H1 (cell line): ENCODE measurements around the gene SCRN1. TPM values are rescaled to one million over a fixed set of nuclear protein-coding genes. Genes with fewer than 3 reads are reported as not detected.

Experiments
- CTCF ChIA-PET: fragments of 300-600 bp; sonication (Branson Sonifier 250); formaldehyde crosslinking; loops from one replicate; lab custom pipeline; 2021; ENCODE audit not compliant: partially characterized antibody; lab: Charles Lee
- POLR2A ChIA-PET: fragments of 300-600 bp; sonication (Branson Sonifier 250); formaldehyde crosslinking; loops from one replicate; lab custom pipeline; 2021; ENCODE audit warnings: inconsistent platforms; ENCODE audit not compliant: partially characterized antibody; lab: Charles Lee
- DNase-seq, 2 experiments: peaks; one replicate each; pipeline versions ENCODE4 v3.0.0 to v3.0.0-alpha.2; 2010 to 2022; ENCODE audit warnings: low spot score in 2 of 2, low read depth in 1 of 2, mixed read lengths in 1 of 2
- FAIRE-seq: peaks from 2 replicates; lab custom pipeline; 2011; peaks lifted over from hg19 to GRCh38; lab: Jason Lieb, UNC
- H2AFZ ChIP-seq: 2 replicates; pipeline ENCODE4 v1.8.1; 2012; ENCODE audit warnings: low read length, inconsistent platforms
- H2AK5ac ChIP-seq: 2 replicates; pipeline ENCODE4 v1.6.1; 2013; ENCODE audit warnings: low read depth, low read length
- H2BK120ac ChIP-seq: replicated peaks from 2 replicates; pipeline ENCODE3; 2013; ENCODE audit warnings: low read depth, low read length, inconsistent platforms
- H2BK12ac ChIP-seq: 2 replicates; pipeline ENCODE4 v1.6.1; 2013; ENCODE audit warnings: low read depth, low read length
- H2BK15ac ChIP-seq: 2 replicates; pipeline ENCODE4 v1.6.1; 2013; ENCODE audit warnings: low read length
- H2BK20ac ChIP-seq: 2 replicates; pipeline ENCODE4 v1.6.1; 2013; ENCODE audit warnings: low read length
- H2BK5ac ChIP-seq: 2 replicates; pipeline ENCODE4 v1.6.1; 2013; ENCODE audit warnings: low read depth, low read length
- H3K14ac ChIP-seq: 2 replicates; pipeline ENCODE4 v1.6.1; 2013; ENCODE audit warnings: inconsistent platforms; ENCODE audit not compliant: insufficient read length
- H3K18ac ChIP-seq: 2 replicates; pipeline ENCODE4 v1.6.1; 2013; ENCODE audit warnings: low read length; ENCODE audit errors: extremely low read depth
- H3K23ac ChIP-seq: 2 replicates; pipeline ENCODE4 v1.6.1; 2013; ENCODE audit warnings: inconsistent platforms; ENCODE audit not compliant: insufficient read length
- H3K23me2 ChIP-seq: 2 replicates; pipeline ENCODE4 v1.6.1; 2013; ENCODE audit warnings: low read depth, low read length
- H3K27ac ChIP-seq: 2 replicates; pipeline ENCODE4 v1.6.1; 2011; ENCODE audit warnings: low read depth, low read length, inconsistent platforms
- H3K27me3 ChIP-seq, 4 experiments: replicated peaks in 1 of 4; 1 replicate in 1 of 4; 2 replicates in 3 of 4; pipeline versions ENCODE4 v1.6.1 to v1.8.1; 2011 to 2013; ENCODE audit warnings: low read length in 3 of 4, mild to moderate bottlenecking in 3 of 4, inconsistent platforms in 2 of 4, mixed read lengths in 2 of 4, moderate library complexity in 1 of 4; ENCODE audit not compliant: control insufficient read depth in 3 of 4, insufficient read depth in 3 of 4; ENCODE audit errors: extremely low read depth in 1 of 4
- H3K36me3 ChIP-seq, 4 experiments: 2 replicates each; pipeline versions ENCODE4 v1.6.1 to v1.8.1; 2011 to 2013; ENCODE audit warnings: mild to moderate bottlenecking in 4 of 4, low read length in 3 of 4, moderate library complexity in 2 of 4, control low read depth in 1 of 4, inconsistent platforms in 1 of 4; ENCODE audit not compliant: insufficient read depth in 4 of 4, control insufficient read depth in 2 of 4
- H3K4ac ChIP-seq: replicated peaks from 2 replicates; pipeline ENCODE3; 2013; ENCODE audit warnings: low read length, low read depth, mixed read lengths, inconsistent platforms; ENCODE audit not compliant: insufficient read length
- H3K4me1 ChIP-seq, 4 experiments: replicated peaks in 1 of 4; 1 replicate in 1 of 4; 2 replicates in 3 of 4; pipeline versions ENCODE4 v1.6.1 to v1.8.1; 2011 to 2013; ENCODE audit warnings: low read length in 3 of 4, inconsistent platforms in 2 of 4, mixed read lengths in 1 of 4; ENCODE audit not compliant: insufficient read depth in 4 of 4, control insufficient read depth in 3 of 4
- H3K4me2 ChIP-seq, 2 experiments: 2 replicates each; pipeline versions ENCODE4 v1.6.1 to v1.8.1; 2011 to 2013; ENCODE audit warnings: low read depth in 2 of 2, low read length in 2 of 2, control low read depth in 1 of 2, inconsistent platforms in 1 of 2, mild to moderate bottlenecking in 1 of 2; ENCODE audit not compliant: insufficient read depth in 1 of 2
- H3K4me3 ChIP-seq, 4 experiments: fragments of 200-600, 300-600 bp in 1 of 4; sonication (generic), shearing (Covaris generic), sonication (Bioruptor Twin) in 1 of 4; 2 replicates each; pipeline versions ENCODE4 v1.5.1 to v1.8.1; 2011 to 2016; ENCODE audit warnings: low read length in 4 of 4, low read depth in 3 of 4, control low read depth in 2 of 4, inconsistent platforms in 2 of 4, mild to moderate bottlenecking in 2 of 4, mixed read lengths in 1 of 4, moderate library complexity in 1 of 4; ENCODE audit not compliant: insufficient read depth in 2 of 4; ENCODE audit errors: extremely low read depth in 1 of 4
- H3K56ac ChIP-seq: replicated peaks from 2 replicates; pipeline ENCODE3; 2013; ENCODE audit warnings: low read depth, mild to moderate bottlenecking, mixed read lengths, low read length, inconsistent platforms; ENCODE audit not compliant: insufficient read length
- H3K79me1 ChIP-seq: 2 replicates; pipeline ENCODE4 v1.6.1; 2013; ENCODE audit warnings: low read depth, low read length, control low read depth
- H3K79me2 ChIP-seq, 2 experiments: 2 replicates each; pipeline versions ENCODE4 v1.6.1 to v1.8.1; 2012 to 2013; ENCODE audit warnings: low read length in 2 of 2, mild to moderate bottlenecking in 2 of 2, inconsistent platforms in 1 of 2; ENCODE audit not compliant: insufficient read depth in 2 of 2, control insufficient read depth in 1 of 2
- H3K9ac ChIP-seq, 4 experiments: replicated peaks in 1 of 4; 1 replicate in 1 of 4; 2 replicates in 3 of 4; pipeline versions ENCODE4 v1.6.1 to v1.8.1; 2011 to 2013; ENCODE audit warnings: low read depth in 3 of 4, low read length in 3 of 4, control low read depth in 2 of 4, mild to moderate bottlenecking in 2 of 4, moderate library complexity in 2 of 4, inconsistent platforms in 1 of 4; ENCODE audit errors: extremely low read depth in 1 of 4
- H3K9me3 ChIP-seq, 2 experiments: 2 replicates each; pipeline versions ENCODE4 v1.6.1 to v1.8.1; 2012 to 2013; ENCODE audit warnings: mild to moderate bottlenecking in 2 of 2, moderate library complexity in 2 of 2, control low read depth in 1 of 2, inconsistent platforms in 1 of 2, low read depth in 1 of 2, low read length in 1 of 2, mixed read lengths in 1 of 2; ENCODE audit not compliant: insufficient read depth in 2 of 2
- H4K20me1 ChIP-seq, 2 experiments: replicated peaks in 1 of 2; 2 replicates each; pipeline versions ENCODE3 to v1.8.1; 2011 to 2013; ENCODE audit warnings: inconsistent platforms in 2 of 2, low read length in 2 of 2, mild to moderate bottlenecking in 1 of 2; ENCODE audit not compliant: insufficient read depth in 2 of 2, control insufficient read depth in 1 of 2
- H4K5ac ChIP-seq: 2 replicates; pipeline ENCODE4 v1.6.1; 2013; ENCODE audit warnings: low read length, low read depth, mixed read lengths, inconsistent platforms; ENCODE audit not compliant: insufficient read length
- H4K8ac ChIP-seq: 2 replicates; pipeline ENCODE4 v1.8.0; 2013; ENCODE audit warnings: mild to moderate bottlenecking, moderate library complexity, low read length, inconsistent platforms; ENCODE audit not compliant: insufficient read depth; ENCODE audit errors: extremely low read depth
- H4K91ac ChIP-seq: replicated peaks from 2 replicates; pipeline ENCODE3; 2013; ENCODE audit warnings: low read length, mixed read lengths, inconsistent platforms; ENCODE audit not compliant: insufficient read length
- BACH1 ChIP-seq: IDR thresholded peaks from 2 replicates; pipeline ENCODE4 v1.6.1; 2012; ENCODE audit warnings: low read length, improper control_type of control experiment
- FOSL1 ChIP-seq: IDR thresholded peaks from 2 replicates; pipeline ENCODE4 v1.6.1; 2011; ENCODE audit warnings: mild to moderate bottlenecking, low read depth, low read length, moderate library complexity; ENCODE audit not compliant: insufficient read depth
- HDAC6 ChIP-seq: IDR thresholded peaks from one replicate; pipeline ENCODE4 v1.7.1; 2012; ENCODE audit warnings: low read depth, mild to moderate bottlenecking, inconsistent platforms, low read length, moderate library complexity
- KDM5A ChIP-seq: fragments of 200-600 bp; IDR thresholded peaks from 2 replicates; pipeline ENCODE4 v1.7.1; 2012; ENCODE audit warnings: mild to moderate bottlenecking, low read length, inconsistent platforms, mixed read lengths
- MAFK ChIP-seq: IDR thresholded peaks from 2 replicates; pipeline ENCODE4 v1.6.1; 2012; ENCODE audit warnings: low read depth, mild to moderate bottlenecking, improper control_type of control experiment, low read length
- POU5F1 ChIP-seq: IDR thresholded peaks from 2 replicates; pipeline ENCODE4 v1.6.1; 2011; ENCODE audit warnings: low read depth, mild to moderate bottlenecking, low read length, moderate library complexity
- SAP30 ChIP-seq: fragments of 300-600 bp; sonication (generic); IDR thresholded peaks from 2 replicates; pipeline ENCODE4 v1.7.1; 2012; ENCODE audit warnings: low read length, moderate library complexity, mild to moderate bottlenecking, inconsistent platforms; ENCODE audit not compliant: insufficient read depth, insufficient replicate concordance
- SIN3A ChIP-seq, 2 experiments: IDR thresholded peaks in 1 of 2; conservative IDR thresholded peaks in 1 of 2; 2 replicates each; pipeline ENCODE4 v1.6.1; 2011 to 2012; ENCODE audit warnings: low read length in 2 of 2, improper control_type of control experiment in 1 of 2, low read depth in 1 of 2, mild to moderate bottlenecking in 1 of 2
- SIX5 ChIP-seq: IDR thresholded peaks from 2 replicates; pipeline ENCODE4 v1.6.1; 2011; ENCODE audit warnings: mild to moderate bottlenecking, low read depth, low read length
- SP2 ChIP-seq: IDR thresholded peaks from 2 replicates; pipeline ENCODE4 v1.6.1; 2012; ENCODE audit warnings: mild to moderate bottlenecking, low read length, inconsistent platforms
- TBP ChIP-seq: IDR thresholded peaks from 2 replicates; pipeline ENCODE4 v1.6.1; 2011; ENCODE audit warnings: low read depth, low read length, improper control_type of control experiment
- WGBS, 2 experiments: shearing (Covaris generic) in 1 of 2; methylation state at CpG; one replicate each; pipeline versions ENCODE4 v1.1.6 to v1.1.7; 2013 to 2015; ENCODE audit warnings: low lambda C conversion rate in 2 of 2, mixed read lengths in 2 of 2, inconsistent platforms in 1 of 2, low coverage in 1 of 2, missing lambda C conversion rate in 1 of 2; ENCODE audit not compliant: insufficient replicate concordance in 2 of 2, insufficient coverage in 1 of 2, insufficient read length in 1 of 2; ENCODE audit errors: extremely low coverage in 1 of 2, missing lambda C conversion rate in 1 of 2; 5-methylcytosine and 5-hydroxymethylcytosine counted together
- polyA plus RNA-seq, 7 experiments: library from polyadenylated mRNA; depleted of rRNA in 3 of 7; stranded (reverse) in 5 of 7; unstranded in 2 of 7; fragments of >200 nt in 5 of 7; fragments of 200-250 nt in 2 of 7; gene quantifications; 1 replicate in 5 of 7; 2 replicates in 1 of 7; 4 replicates in 1 of 7; pipeline versions ENCODE4 v1.2.1 to v1.2.3, GENCODE V29; 2011 to 2013; ENCODE audit warnings: missing spikeins in 2 of 7, mixed read lengths in 2 of 7
- total RNA-seq: library from RNA; stranded (reverse); fragmentation: NEBNext Ultra II Directional; extraction: Animal tissue kit (Norgen Biotek cat#: 25700); gene quantifications from 2 replicates; pipeline ENCODE4 v1.2.1, GENCODE V29; 2021
- TF ChIP-seq, protein P1 (sequence below): IDR thresholded peaks from 2 replicates; pipeline ENCODE4 v1.6.1; 2011; ENCODE audit warnings: low read length, improper control_type of control experiment
- TF ChIP-seq, protein P2 (sequence below): IDR thresholded peaks from 2 replicates; pipeline ENCODE4 v1.6.1; 2012; ENCODE audit warnings: inconsistent platforms

Gene SCRN1
- total and polyA plus RNA-seq, 2 of the 8 experiments (the other 6 are each of a cell fraction or from before 2014, with no cell fraction given): 36.0 to 75.8 TPM

DNA sequence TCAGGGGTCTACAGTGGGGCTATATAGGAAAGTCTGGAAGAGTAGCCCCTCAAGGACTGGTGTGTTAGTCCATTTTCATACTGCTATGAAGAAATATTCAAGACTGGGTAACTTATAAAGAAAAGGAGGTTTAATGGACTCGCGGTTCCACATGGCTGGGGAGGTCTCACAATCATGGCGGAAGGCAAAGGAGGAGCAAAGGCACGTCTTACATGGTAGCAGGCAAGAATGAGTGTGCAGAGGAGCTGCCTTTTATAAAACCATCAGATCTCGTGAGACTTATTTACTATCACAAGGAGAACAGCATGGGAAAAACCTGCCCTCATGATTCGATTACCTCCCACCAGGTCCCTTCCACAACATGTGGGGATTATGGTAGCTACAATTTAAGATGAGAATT lies 33.9 kb upstream of the SCRN1 start:
- Histone ChIP-seq H3K36me3 (peaks cover 0 to 3% (median 0%) of the 10 kb centered on the region in 4 experiments; a peak in 1 of 8 replicates), H3K9ac (no peak overlapping the region), H2AK5ac (no peak overlapping the region), H3K23me2 (peaks cover 11% of the 10 kb centered on the region), H3K79me1 (no peaks in the 10 kb centered on the region), H3K4me2 (no peak overlapping the region; a peak in 1 of 4 replicates), H2BK15ac (no peak overlapping the region), H3K4ac (no peak overlapping the region), H3K27me3 (no peaks in the 10 kb centered on the region), H4K5ac (no peak overlapping the region), H2AFZ (no peak overlapping the region), H4K8ac (no peak overlapping the region), H3K4me1 (peaks cover 0 to 4% (median 1%) of the 10 kb centered on the region in 4 experiments; a peak in 1 of 7 replicates), H2BK120ac (no peak overlapping the region), H2BK5ac (no peak overlapping the region), H2BK12ac (no peak overlapping the region), H2BK20ac (no peak overlapping the region), H3K4me3 (no peak overlapping the region), H4K20me1 (peaks cover 0 to 2% of the 10 kb centered on the region in 2 experiments), H3K79me2 (peaks cover 0 to 35% of the 10 kb centered on the region in 2 experiments; a peak in 2 of 4 replicates), H3K18ac (no peak overlapping the region), H3K56ac (no peak overlapping the region), H3K9me3 (no peaks in the 10 kb centered on the region), H3K23ac (no peak overlapping the region), H4K91ac (no peak overlapping the region), H3K14ac (no peak overlapping the region), H3K27ac (no peak overlapping the region)
- ChIA-PET CTCF (interaction anchor here (0.6 kb wide), 1 partner anchor 98 kb away, joined by 4 read pairs; no protein-coding TSS in a partner anchor), POLR2A (no interaction called here)
- WGBS, 2 experiments: 88% methylated on average over 6 of the region's 6 CpGs; no CpG with 5 or more reads in 1 of the 2 experiments
- no peak for DNase-seq
- FAIRE-seq: no peak
- no peak for TF ChIP-seq SIX5
- no peak for TF ChIP-seq MAFK
- TF ChIP-seq, protein P1, sequence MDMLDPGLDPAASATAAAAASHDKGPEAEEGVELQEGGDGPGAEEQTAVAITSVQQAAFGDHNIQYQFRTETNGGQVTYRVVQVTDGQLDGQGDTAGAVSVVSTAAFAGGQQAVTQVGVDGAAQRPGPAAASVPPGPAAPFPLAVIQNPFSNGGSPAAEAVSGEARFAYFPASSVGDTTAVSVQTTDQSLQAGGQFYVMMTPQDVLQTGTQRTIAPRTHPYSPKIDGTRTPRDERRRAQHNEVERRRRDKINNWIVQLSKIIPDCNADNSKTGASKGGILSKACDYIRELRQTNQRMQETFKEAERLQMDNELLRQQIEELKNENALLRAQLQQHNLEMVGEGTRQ: no peak
- TF ChIP-seq, protein P2, sequence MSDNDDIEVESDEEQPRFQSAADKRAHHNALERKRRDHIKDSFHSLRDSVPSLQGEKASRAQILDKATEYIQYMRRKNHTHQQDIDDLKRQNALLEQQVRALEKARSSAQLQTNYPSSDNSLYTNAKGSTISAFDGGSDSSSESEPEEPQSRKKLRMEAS: no peak
- TF ChIP-seq SP2: no peak
- TF ChIP-seq HDAC6: no peak
- TF ChIP-seq FOSL1: no peak
- TF ChIP-seq KDM5A: no peak
- TF ChIP-seq SAP30: no peak
- no peak for TF ChIP-seq BACH1
- TF ChIP-seq TBP: no peak
- TF ChIP-seq POU5F1: no peak
- no peak for TF ChIP-seq SIN3A (conservative IDR thresholded peaks at IDR 0.05 in 1 of 2, IDR thresholded peaks at IDR 0.05 in 1 of 2; ENCODE audit: low read depth in 1 of 2, low read length in 2 of 2)
